Fibroblast of lung (primary cell): ENCODE measurements around the gene GPR15LG.

Source experiments
- EZH2 ChIP-seq: IDR thresholded peaks from 2 replicates; pipeline ENCODE4 v1.5.1; 2012; ENCODE audit warnings: low read length, control low read depth, mild to moderate bottlenecking; ENCODE audit errors: missing control alignments
- TF ChIP-seq, protein P1 (sequence below), 2 donors: IDR thresholded peaks in 1 of 2; conservative IDR thresholded peaks in 1 of 2; 1 replicate in 1 of 2; 2 replicates in 1 of 2; pipeline ENCODE4 v1.5.1; 2011 to 2012; ENCODE audit warnings: low read length in 2 of 2, control low read depth in 1 of 2, inconsistent platforms in 1 of 2, low read depth in 1 of 2, mild to moderate bottlenecking in 1 of 2

DNA sequence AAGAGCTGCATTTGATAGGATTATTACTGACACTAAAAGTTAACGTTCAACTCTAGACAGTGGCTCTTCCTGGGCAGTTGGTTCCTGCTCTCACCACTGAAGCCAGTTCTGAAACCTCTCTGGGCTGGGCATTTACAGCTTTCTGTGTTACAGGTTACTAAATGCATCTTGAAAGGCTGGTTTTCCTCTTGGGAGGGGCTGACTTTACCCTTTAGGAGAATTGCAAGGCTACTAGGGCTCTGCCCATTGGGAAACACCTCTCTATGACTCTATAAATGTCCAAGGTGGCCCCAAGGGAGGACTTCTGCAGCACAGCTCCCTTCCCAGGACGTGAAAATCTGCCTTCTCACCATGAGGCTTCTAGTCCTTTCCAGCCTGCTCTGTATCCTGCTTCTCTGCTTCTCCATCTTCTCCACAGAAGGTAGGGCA is at the start of gene GPR15LG:
- TF ChIP-seq, protein P1, sequence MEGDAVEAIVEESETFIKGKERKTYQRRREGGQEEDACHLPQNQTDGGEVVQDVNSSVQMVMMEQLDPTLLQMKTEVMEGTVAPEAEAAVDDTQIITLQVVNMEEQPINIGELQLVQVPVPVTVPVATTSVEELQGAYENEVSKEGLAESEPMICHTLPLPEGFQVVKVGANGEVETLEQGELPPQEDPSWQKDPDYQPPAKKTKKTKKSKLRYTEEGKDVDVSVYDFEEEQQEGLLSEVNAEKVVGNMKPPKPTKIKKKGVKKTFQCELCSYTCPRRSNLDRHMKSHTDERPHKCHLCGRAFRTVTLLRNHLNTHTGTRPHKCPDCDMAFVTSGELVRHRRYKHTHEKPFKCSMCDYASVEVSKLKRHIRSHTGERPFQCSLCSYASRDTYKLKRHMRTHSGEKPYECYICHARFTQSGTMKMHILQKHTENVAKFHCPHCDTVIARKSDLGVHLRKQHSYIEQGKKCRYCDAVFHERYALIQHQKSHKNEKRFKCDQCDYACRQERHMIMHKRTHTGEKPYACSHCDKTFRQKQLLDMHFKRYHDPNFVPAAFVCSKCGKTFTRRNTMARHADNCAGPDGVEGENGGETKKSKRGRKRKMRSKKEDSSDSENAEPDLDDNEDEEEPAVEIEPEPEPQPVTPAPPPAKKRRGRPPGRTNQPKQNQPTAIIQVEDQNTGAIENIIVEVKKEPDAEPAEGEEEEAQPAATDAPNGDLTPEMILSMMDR (conservative IDR thresholded peaks at IDR 0.05 in 1 of 2, IDR thresholded peaks at IDR 0.05 in 1 of 2; ENCODE audit: low read depth in 1 of 2, low read length in 2 of 2), result no peak
- TF ChIP-seq EZH2, result no peak
